Aortic smooth muscle cell (primary cell): Measurements from ENCODE around the gene HIGD1A. TPM values are rescaled to one million over a fixed set of nuclear protein-coding genes. Genes with fewer than 3 reads are reported as not detected.

Experiments
- total RNA-seq: library from RNA; depleted of rRNA; stranded (reverse); fragments of >200 nt; gene quantifications from 2 replicates; pipeline ENCODE4 v1.2.3, GENCODE V29; 2014

HIGD1A gene
- 169 and 198 TPM in 2 replicates for total RNA-seq

GRCh38 chr3:42804106-42804830 lies at the start of gene HIGD1A:
TSS of gene HIGD1A (minus strand) at chr3:42804490. CDS start at chr3:42794253, 10,237 bp downstream.

GRCh38 chr3:42809202-42809601 lies 4.9 kb upstream of the HIGD1A start, which contains the start of gene ACKR2:
TSS of gene ACKR2 (plus strand) at chr3:42809445. CDS start at chr3:42864503, 55,058 bp downstream.

GRCh38 chr3:42772670-42773408 lies 31.5 kb downstream of the HIGD1A start, which contains the start of gene CCDC13:
TSS of gene CCDC13 (minus strand) at chr3:42773253. CDS start at chr3:42758345, 14,908 bp downstream.

Other genes starting within 250 kb of the HIGD1A start
- gene SEC22C, start 222.5 kb downstream of the HIGD1A start, total RNA-seq, result 61.0 and 62.5 TPM in 2 replicates
- 16.2 and 16.8 TPM in 2 replicates for gene SS18L2, start 213.6 kb downstream of the HIGD1A start, total RNA-seq
- 44.1 and 59.3 TPM in 2 replicates for gene NKTR, start 203.8 kb downstream of the HIGD1A start, total RNA-seq
- gene ZBTB47, start 150.8 kb downstream of the HIGD1A start, total RNA-seq, result 42.4 and 48.6 TPM in 2 replicates
- not detected in 2 replicates for gene KLHL40, start 119.0 kb downstream of the HIGD1A start, total RNA-seq
- not detected in 2 replicates for gene HHATL, start 101.7 kb downstream of the HIGD1A start, total RNA-seq
- gene CCDC13, start 31.2 kb downstream of the HIGD1A start, total RNA-seq, result 0.50 and 1.1 TPM in 2 replicates
- gene ACKR2, start 5.0 kb upstream of the HIGD1A start, total RNA-seq, result 0.06 and 0.26 TPM in 2 replicates
- gene CYP8B1, start 71.4 kb upstream of the HIGD1A start, total RNA-seq, result not detected in 2 replicates
- gene ZNF662, start 101.7 kb upstream of the HIGD1A start, total RNA-seq, result 1.7 and 2.1 TPM in 2 replicates
- 0.62 and 0.92 TPM in 2 replicates for gene GASK1A, start 174.8 kb upstream of the HIGD1A start, total RNA-seq